AG04449 (cell line): ENCODE measurements around the gene PPP1CC.

Experiments
- CTCF ChIA-PET: fragments of 350-600 bp; formaldehyde crosslinking; extraction: SDS; loops from one replicate; lab custom pipeline; 2021; ENCODE audit warnings: antibody characterized with exemption; lab: Yijun Ruan, JAX
- POLR2A ChIA-PET: fragments of 400-600, 350-600 bp; formaldehyde crosslinking; extraction: SDS; loops from one replicate; lab custom pipeline; 2020; ENCODE audit warnings: antibody characterized with exemption, inconsistent platforms; lab: Yijun Ruan, JAX
- DNase-seq: peaks from one replicate; pipeline ENCODE4 v3.0.0-alpha.2; 2010; ENCODE audit warnings: low read depth, low spot score
- H3K4me3 ChIP-seq: 2 replicates; pipeline ENCODE4 v1.5.1; 2011; ENCODE audit warnings: low read depth, mild to moderate bottlenecking, control low read depth, low read length
- TF ChIP-seq, protein P1 (sequence below): IDR thresholded peaks from one replicate; pipeline ENCODE4 v1.5.1; 2011; ENCODE audit warnings: mild to moderate bottlenecking, moderate library complexity, low read length, control low read depth, inconsistent platforms; ENCODE audit not compliant: insufficient read depth; ENCODE audit errors: missing control alignments

The PPP1CC gene

DNA sequence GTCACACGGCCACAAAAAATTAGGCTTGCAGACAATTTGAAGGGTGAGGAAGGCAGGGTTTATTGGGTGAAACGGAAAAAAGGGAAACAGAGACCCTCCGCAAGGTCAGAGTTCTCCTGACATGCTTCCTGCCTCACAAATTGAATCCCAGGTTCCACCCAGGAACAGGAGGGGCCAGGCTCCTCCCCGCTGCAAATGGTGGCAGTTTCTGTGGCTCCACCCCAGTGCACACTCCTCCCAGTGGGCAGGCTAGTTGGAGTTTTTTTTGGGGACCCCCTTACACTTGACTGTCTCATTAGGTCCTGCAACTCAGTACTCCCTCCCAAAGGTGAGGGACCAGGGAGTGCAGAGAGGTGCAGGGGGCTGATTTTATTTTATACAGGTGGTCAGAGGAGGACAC is 39.4 kb upstream of the PPP1CC start:
- POLR2A ChIA-PET, result no interaction called here
- no peak for DNase-seq
- H3K4me3 ChIP-seq, result no peak overlapping the region
- TF ChIP-seq, protein P1, sequence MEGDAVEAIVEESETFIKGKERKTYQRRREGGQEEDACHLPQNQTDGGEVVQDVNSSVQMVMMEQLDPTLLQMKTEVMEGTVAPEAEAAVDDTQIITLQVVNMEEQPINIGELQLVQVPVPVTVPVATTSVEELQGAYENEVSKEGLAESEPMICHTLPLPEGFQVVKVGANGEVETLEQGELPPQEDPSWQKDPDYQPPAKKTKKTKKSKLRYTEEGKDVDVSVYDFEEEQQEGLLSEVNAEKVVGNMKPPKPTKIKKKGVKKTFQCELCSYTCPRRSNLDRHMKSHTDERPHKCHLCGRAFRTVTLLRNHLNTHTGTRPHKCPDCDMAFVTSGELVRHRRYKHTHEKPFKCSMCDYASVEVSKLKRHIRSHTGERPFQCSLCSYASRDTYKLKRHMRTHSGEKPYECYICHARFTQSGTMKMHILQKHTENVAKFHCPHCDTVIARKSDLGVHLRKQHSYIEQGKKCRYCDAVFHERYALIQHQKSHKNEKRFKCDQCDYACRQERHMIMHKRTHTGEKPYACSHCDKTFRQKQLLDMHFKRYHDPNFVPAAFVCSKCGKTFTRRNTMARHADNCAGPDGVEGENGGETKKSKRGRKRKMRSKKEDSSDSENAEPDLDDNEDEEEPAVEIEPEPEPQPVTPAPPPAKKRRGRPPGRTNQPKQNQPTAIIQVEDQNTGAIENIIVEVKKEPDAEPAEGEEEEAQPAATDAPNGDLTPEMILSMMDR, result no peak
- CTCF ChIA-PET, result no interaction called here

DNA sequence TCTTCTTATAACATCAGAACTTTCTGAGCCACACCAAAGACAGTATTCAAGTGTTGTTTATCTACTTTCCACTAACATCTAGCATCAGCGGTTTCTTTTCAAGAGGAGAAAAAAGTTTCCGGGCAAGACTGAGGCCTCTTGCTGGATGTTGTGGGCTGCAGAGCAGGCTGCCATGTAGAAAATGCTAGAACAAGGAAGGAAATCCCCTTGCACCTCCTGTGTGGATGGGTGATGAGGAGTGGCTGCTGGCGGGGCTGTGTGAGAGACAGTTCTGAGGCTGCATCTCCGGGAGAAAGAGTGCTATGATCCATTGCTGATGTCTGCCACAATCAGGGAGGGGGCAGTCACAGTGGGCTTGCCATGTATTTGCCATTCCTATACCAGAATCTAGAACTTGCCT is 37.8 kb upstream of the PPP1CC start:
- ChIA-PET POLR2A (no interaction called here), CTCF (no interaction called here)
- TF ChIP-seq, protein P1, result no peak
- DNase-seq, result no peak
- no peak overlapping the region for H3K4me3 ChIP-seq

DNA sequence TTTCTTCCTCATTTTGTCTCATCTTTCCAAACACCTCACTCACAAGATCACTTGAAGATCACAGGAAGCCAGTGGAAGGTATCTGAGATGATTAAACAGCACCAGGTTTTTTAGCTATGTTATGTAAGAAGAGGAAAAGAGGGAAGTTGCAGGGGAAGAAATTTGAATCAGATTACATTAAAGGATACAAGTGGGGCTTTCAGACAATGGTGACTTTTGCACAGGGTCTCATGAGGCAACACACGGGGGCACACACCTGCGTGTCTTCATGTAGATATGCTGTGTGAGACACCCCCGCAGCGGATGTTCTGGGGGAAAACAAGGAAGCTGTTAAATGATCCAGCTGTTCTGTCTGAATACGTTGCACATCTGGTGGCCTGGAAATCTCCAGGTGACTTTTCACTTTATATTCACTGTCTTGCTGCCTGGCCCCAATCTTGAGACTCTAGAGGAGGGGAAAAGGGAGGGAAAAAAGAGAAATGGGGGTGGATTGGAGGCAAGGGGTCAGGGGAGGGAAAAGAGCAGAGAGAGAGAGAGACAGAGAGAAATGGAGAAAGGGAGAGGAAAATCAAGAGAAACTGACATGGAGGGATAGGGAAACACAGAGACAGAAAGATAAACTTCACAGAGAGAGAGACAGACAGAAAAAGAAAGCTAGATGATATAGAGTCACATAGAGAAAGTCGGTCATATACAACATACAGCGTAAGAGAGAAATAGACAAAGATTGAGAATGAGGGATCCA is 36.3 kb upstream of the PPP1CC start:
- TF ChIP-seq, protein P1, result no peak

DNA sequence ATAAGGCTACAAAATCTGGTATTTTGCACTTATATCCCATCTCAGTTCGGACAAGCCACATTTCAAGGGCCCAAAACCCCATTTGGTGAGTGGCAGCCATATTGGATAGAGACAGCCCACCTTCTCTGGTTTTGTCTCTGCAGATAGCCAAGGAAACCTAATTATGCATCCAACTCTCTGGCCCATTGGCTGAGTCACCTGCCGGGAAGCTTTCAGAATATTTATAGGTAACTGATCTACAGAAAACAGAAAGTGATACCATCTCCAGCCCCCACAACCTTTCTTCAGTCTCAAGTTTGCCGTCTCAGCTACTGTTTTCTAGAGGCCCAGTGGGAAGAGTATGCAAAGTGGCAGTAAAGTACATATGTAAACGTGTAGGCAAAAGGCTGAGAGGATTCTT is 33.7 kb upstream of the PPP1CC start:
- ChIA-PET POLR2A (no interaction called here), CTCF (no interaction called here)
- TF ChIP-seq, protein P1, result no peak
- no peak overlapping the region for H3K4me3 ChIP-seq
- DNase-seq, result no peak

More for the DNA sequence above, 36.3 kb upstream of the PPP1CC start:
- no peak overlapping the region for H3K4me3 ChIP-seq
- POLR2A ChIA-PET, result no interaction called here
- CTCF ChIA-PET, result no interaction called here
- no peak for DNase-seq

DNA sequence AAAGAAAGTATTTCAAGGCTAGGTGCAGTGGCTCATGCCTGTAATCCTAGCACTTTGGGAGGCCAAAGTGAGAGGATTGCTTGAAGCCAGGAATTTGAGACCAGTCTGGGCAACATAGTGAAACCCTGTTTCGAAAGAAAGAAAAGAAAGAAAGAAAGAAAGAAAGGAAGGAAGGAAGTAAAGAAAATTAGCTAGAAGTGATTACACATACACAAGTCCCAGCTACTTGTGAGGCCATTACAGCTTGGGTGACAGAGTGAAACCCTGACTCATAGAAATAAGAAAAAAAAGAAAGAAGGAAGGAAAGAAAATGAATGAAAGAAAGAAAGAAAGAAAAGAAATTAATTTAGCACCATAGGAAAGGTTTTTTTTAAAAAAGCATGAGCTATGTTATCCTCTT is 33.3 kb upstream of the PPP1CC start:
- ChIA-PET CTCF (no interaction called here), POLR2A (no interaction called here)
- DNase-seq, result no peak
- no peak overlapping the region for H3K4me3 ChIP-seq
- TF ChIP-seq, protein P1, result no peak

DNA sequence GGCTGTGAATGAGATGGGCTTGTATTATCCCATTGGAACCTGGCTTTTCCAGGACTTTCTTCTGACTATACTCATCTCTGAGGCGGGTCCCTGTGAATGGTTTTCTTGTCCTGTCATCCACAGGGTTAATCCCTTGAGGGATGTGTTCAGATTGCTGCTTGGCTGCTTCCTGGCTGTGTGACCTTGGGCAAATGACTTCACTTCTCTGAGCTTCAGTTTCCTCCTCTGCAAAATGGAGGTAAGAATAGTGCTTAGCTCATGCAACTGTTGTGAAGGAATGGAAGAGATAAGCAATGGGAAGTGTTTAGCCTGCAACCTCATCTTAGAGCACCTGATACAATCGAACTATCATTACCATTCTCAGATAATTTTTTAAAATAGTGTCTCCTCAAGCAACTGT is 32.1 kb upstream of the PPP1CC start:
- no peak overlapping the region for H3K4me3 ChIP-seq
- ChIA-PET CTCF (no interaction called here), POLR2A (no interaction called here)
- DNase-seq, result no peak
- TF ChIP-seq, protein P1, result no peak
